UCSD-AML1 (cell line): Measurements from ENCODE around the gene ANKRD29.

Experiments
- DNase-seq: peaks from one replicate; lab custom pipeline; 2025; ENCODE audit not compliant: unreplicated experiment; lab: John Stamatoyannopoulos, UW

The ANKRD29 gene, protein sequence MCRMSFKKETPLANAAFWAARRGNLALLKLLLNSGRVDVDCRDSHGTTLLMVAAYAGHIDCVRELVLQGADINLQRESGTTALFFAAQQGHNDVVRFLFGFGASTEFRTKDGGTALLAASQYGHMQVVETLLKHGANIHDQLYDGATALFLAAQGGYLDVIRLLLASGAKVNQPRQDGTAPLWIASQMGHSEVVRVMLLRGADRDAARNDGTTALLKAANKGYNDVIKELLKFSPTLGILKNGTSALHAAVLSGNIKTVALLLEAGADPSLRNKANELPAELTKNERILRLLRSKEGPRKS

DNA sequence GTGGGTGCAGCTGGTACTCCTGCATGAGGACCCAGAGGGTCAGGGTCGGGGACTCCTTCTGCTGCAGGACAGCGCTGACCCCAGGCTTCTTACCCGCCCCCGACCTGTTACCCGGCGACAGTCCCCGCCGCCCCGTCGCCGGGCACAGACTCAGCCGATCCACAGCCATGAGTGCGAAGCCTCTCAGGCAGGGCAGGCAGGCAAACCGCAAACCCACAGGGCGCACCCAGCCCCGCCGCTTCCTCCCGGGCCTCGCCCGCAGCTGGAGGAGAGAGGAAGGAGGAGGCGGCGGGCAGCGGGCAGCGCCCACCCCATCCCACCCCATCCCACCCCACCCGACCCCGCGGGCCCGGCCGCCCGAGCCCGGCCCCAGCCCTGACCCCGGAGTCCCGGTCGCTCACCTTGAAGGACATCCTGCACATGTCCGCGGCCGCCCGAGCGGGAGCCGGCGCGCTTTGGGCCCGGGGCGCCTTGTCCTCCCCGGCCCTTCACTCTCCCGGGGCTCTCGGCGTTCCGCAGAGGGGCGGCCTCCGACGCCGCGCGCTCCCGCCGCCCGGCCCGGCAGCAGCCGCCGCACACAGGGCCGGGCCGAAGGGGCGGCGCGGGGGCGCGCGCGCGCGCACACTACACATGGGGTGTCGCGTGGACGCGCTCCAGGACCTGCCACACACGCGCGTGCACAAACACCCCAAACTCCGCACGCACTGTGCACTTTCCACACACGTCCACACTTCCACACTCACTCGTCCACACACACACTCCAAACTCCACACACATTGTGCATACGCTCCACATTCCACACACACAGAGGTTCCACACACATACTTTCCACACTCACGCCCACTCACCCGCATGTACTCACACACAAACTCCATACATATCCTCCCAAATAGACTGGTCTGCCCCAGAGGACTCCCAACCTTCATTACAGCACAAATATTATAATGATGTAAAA is at the start of gene ANKRD29:
ANKRD29 (minus strand) TSS at position 603 of the 955 bp plus-strand sequence; CDS start at position 422, 181 bp downstream.
- DNase-seq = peak; percentile 39

GRCh38 chr18:23712445-23712844 is 49.7 kb upstream of the ANKRD29 start:
- DNase-seq = peak; percentile 22

- no peak for DNase-seq
Observed at GRCh38 chr18:23711426-23711825, 48.7 kb upstream of the ANKRD29 start.

DNA sequence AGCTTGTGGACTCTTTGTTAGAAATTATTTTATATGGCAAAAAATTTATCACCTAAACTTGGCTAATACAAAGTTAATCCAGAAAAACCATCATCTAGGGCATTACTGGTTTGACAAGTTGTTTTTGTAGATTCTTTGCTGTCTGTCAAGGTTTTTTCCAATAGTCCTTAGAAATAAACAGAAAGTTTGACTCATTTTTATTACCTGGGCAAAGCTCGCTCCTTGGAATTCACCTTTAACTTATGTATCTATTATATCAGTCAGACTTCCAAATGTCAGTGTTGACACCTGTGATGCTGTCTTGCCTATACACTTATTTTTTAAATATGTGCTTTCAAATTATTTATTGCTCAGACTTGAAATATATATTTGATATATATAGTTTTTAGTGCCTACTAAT is 48.2 kb upstream of the ANKRD29 start:
- DNase-seq = no peak

DNA sequence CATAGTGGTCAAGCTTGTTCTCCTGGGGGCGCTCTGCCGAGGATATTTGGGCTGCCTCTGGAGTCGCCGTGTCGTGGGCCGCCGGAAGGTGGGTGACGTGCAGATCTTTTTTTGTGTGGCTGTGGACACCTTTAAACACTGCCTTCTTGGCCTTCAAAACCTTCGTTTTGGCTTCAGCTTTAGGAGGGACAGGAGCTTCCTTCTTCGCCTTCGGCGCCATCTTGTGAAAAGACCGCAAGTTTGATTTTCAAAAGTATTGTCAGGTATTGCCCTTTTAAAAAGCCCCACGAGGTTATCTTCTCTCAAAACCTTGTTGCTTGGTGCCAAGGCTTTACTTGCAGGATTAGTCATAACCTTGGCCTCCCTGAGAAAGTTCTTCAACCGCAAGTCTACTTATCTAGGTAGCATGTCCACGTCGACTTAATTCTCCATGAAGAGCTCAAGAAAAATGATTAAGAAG is 47.4 kb upstream of the ANKRD29 start:
- no peak for DNase-seq

DNA sequence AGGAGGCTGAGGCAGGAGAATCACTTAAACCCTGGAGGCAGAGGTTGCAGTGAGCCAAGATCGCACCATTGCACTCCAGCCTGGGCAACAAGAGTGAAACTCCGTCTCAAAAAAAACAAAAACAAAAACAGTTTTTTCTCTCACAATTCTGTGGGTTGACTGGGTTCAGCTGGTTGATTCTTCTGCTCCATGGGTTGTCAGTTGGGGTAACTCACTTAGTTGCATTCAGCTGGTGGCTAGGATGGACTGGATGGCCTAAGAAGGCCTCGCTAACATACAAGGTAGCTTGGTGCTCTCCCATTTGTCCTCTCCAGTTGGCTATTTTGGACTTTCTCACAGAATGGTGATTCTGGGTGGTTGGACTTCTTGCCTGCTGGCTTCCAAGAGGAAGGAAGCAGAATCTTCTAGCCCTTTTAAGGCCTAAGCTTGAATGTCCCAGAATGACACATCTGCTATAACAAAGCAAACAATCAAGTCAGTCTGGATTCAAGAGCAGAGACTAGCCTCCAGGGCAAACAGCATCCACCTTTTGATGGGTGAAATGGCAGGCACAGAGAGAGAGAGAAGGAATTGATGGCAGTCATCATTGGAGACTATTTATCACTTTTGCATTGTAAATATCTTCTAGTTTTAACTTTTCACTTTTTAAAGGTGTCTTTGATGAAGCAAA is 44.4 kb upstream of the ANKRD29 start:
- no peak for DNase-seq

GRCh38 chr18:23704806-23705205 is 42.1 kb upstream of the ANKRD29 start:
- no peak for DNase-seq

DNA sequence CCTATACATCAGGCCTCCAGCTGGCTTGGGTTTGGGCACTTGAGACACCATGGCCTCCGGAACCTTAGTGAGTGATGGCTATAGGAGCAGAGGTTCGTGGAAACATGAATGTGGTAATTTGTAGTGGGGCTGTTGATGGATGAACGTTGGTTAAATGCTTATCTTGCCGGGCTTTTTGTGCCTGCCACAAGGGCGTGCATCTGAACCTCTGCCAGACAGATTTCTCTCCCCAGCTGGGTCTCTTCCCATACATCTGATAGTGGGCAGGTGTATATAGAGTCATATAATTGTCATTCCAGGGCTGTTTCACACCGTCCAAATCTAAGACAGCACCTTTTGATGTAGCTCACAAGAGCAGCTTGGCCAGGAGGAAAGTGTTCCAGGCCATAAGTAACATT is 41.3 kb upstream of the ANKRD29 start:
- DNase-seq = no peak

DNA sequence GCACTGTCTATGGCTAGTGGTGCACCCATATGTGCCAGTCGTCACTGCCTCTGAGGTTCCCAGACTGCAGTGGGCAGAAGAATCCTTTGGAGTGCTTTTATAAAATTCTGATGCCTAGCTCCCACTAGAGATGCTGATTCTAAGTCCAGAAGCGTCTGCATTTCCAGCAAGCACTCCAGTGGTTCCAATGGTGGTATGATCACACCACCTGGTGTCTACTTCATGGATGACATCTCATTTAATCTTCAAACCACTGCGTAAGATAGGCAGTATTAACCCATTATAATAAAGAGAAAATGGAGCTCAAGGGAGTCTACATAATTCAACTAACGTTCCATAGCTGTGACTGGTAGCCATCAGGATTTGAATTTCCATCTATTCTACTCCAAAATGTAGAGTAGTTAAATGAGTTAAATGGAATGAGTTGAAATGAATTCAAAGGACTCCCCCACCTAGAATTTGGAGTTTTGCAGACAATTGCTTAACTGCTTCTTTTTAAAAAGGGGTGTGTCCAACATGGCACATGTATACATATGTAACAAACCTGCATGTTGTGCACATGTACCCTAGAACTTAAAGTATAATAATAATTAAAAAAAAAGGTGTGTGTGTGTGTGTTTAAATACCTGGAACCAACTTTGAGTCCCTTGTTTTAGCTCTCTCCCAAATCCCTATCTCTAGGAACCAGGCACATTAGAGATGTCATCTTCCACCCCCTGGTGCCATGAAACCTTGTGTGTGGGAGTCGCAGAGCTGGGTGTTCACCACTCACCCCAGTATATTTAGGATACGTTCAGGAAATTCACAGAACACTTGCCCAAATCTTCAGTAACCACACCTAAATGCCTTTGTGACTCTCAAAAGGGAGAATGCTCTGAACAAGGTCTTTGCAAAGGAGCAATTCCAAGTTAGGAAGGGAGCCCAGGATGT is 40.6 kb upstream of the ANKRD29 start:
- DNase-seq = no peak

DNA sequence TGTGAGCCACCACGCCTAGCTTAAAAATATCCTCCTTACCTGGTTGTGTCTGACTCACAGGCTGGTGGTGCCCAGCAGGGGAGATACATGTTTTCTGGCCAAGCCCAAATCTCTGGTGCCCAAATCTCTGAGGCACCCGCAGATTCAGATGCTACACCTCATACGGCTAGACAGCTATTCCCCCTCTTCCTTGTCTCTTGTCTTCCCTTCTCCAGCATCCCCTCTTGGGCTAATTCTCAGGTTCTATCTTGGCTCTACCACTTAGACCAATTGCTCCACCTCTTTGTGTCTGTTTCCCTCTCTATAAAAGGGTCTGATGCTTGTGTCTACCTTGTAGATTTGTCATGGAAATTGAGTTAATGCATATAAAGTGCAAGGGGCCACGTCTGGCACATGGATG is 39.9 kb upstream of the ANKRD29 start:
- DNase-seq = no peak

DNA sequence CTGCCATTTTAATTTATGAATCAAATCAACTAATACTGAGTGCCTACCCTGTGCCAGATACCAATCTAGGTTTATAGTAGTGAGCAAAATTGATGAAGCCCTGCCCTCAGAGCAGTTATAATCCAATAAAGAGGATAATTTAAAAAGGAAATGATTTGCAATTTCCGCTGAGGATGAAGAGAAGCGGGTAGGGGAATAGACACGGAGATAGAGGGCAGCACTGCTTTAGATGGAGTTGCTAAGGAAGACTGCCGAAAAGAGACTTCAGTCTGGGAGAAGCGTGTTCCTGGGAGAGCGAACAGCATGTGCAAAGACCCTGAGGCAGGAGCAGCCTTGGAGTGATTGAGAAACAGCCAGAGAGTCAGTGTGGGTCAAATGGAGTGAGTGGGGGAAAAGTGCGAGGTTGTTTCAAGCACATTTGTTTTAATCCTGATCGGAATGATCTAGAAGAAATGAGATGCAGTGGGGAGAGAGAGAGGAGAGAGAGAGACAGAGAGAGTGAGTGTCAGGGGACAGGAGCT is 38.9 kb upstream of the ANKRD29 start:
- DNase-seq = no peak

GRCh38 chr18:23701017-23701416 is 38.3 kb upstream of the ANKRD29 start:
- DNase-seq = no peak

- no peak for DNase-seq
Observed at GRCh38 chr18:23694637-23695430, 32.1 kb upstream of the ANKRD29 start.

DNA sequence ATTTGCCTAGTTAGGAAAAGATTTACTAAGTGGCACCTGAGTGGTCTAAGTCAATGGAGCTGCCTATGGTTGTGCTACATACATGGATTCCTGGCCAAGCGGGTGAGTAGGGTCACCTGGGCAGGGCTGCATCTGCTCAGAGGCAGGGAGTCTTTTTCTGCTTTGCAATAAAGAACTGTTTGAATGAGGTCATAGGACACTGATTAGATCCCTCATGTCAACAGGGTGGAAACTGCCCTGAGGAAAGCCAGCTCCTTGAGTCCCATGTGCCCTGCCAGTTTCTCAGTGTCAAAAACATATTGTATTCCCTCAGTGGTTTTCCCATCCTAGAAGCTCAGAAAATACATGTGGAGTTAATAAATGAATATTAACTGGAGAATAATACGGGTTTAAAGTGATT is 31.1 kb upstream of the ANKRD29 start:
- DNase-seq = no peak

DNA sequence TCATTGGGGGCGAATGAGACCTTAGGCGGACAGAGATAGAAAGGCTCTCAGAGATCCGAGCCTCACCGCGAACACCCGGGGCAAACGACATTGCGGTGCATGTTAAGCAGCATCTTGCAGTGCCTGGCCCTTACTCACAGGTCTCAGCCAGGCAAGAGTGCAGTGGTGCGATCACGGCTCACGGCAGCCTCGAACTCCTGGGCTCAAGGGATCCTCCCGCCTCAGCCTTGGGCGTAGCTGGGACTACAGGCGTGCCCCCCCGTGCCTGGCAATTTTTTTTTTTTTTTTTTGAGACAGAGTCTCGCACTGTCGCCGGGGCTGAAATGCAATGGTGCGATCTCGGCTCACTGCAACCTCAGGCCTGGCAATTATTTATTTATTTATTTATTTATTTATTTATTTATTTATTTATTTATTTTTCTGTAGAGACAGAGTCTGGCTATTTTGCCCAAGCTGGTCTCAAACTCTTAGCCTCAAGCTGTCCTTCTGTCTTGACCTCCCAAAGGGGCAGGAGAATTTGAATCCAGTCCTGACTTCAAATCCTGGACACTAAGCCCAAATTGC is 27.9 kb upstream of the ANKRD29 start:
- DNase-seq = no peak

DNA sequence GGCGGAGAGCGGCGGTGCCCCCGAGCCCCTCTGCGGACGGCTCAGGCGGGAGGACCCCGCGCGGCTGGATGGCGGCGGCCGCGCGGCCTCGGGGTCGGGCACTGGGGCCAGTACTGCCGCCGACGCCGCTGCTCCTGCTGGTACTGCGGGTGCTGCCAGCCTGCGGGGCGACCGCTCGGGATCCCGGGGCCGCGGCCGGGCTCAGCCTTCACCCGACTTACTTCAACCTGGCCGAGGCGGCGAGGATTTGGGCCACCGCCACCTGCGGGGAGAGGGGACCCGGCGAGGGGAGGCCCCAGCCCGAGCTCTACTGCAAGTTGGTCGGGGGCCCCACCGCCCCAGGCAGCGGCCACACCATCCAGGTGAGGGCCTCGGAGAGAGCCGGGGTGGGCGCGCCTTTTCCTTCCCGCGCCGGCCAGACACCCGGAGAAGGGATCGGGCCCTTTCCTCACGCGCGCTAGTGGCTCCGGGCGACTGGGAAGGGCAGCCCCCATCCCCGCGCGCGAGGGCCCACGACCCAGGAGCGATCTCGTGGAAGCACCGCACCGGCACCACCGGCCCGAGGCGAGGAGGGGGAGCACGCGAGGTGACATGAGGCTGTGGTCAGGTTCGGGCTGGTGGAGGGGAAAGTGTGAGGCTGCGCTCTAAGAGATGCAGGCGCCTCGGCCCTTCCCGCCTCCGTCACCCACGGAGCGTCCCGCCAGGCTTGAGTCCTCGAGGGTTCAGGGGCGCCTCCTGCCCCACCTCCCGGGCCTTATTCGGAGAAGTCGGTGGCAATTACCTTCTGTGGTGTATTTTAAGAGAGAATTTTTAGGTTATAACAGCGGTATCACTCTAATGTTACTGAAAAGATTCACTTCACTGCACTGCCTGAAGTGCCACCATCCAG is 27.1 kb upstream of the ANKRD29 start:
- no peak for DNase-seq

DNA sequence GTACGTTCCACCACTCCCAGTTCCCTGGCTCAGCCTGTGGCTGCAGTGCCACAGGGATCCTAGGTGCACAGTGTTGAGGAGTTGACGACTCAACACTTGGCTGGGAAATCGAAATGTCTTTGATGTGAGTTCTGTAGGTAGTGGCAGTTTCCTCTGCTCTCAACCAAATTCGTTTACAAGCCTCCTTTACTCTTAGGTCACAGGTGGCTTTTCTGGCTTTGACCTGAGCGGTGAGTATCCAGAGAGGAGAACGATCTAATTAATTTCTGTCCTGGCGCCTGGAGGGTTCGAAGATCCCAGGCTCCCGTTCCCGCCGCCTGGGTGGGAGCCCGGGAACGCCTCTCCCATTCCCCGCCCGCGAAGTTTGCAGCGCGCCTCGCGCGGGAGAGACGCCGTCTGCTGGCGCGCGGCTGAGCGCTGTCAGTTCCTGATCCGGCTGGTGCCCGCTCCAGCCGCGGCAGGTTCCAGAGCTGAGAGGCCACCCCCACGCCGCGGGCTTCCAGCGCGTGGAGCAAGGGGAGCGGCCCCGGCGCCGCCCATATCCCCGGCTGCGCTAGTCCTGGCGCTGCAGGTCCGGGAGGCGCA is 26.4 kb upstream of the ANKRD29 start, which contains the start of gene LAMA3:
LAMA3 (plus strand) TSS at position 423 of the 585 bp plus-strand sequence. CDS start 231 bp downstream, outside the sequence.
- peak; percentile 13 for DNase-seq

GRCh38 chr18:23688528-23688927 is 25.8 kb upstream of the ANKRD29 start:
- DNase-seq = no peak
